Measurements from ENCODE around the gene ZNF775.
"Not testable (repeated sequence)": the region's sequence is repeated elsewhere in the genome, so short reads cannot be mapped to it uniquely, and the experiment has no call there.

The ZNF775 gene

DNA sequence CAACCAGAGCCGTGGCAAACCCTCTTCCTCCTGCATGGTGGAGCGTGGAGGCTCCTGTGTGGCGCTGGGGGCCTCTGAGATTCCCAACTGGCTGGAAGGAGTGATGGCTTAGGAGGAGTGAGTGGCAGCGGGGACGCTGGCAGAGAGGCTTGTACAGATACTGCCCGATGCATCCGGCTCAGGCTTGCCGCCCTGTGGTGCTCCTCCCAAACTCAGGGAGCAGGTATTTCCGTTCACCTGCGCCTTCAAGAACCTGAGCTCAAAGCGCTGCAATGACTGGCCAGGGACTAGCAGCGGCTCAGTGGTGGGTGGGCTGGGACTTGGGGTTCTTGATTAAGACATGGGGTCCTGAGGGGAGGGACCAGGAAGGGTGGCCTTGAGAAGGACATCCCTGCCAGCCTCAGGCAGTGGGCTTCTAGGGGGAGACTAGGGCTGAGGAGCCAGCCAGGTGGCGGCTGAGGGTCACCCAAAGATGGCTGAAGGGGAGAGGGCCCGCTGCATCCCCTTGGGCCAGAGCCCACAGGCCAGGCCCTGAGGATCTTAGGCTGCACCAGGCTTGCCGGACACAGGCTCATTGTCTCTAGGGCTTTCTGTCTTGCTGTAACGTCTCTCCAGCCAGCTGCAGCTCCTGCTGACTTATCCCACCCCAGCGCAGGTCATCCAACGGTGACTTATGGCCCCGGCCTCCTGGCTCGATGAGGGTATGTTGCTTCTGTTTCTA is 3.2 kb downstream of the ZNF775 start:
- DNase-seq (ENCODE audit: low spot score): no peak

DNA sequence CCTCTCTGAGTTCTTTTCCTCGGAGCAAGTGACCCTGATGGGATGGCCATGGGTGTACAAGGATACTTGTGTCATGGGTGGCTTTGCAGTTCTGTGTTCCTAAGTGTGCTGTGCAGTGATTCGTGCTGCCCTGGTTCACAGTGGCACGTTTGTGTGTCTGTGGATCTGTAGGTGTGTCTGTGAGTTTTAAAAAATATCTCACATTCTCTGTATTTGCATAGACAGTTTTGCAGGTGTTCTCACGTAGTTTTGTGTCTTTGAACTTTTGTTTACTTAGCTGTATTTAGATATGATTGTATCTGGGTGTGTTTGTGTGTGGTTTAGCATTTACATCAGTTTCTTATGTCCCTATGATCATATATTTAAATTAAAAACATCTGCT is 3.7 kb downstream of the ZNF775 start:
- no peak for DNase-seq (ENCODE audit: low spot score)

DNA sequence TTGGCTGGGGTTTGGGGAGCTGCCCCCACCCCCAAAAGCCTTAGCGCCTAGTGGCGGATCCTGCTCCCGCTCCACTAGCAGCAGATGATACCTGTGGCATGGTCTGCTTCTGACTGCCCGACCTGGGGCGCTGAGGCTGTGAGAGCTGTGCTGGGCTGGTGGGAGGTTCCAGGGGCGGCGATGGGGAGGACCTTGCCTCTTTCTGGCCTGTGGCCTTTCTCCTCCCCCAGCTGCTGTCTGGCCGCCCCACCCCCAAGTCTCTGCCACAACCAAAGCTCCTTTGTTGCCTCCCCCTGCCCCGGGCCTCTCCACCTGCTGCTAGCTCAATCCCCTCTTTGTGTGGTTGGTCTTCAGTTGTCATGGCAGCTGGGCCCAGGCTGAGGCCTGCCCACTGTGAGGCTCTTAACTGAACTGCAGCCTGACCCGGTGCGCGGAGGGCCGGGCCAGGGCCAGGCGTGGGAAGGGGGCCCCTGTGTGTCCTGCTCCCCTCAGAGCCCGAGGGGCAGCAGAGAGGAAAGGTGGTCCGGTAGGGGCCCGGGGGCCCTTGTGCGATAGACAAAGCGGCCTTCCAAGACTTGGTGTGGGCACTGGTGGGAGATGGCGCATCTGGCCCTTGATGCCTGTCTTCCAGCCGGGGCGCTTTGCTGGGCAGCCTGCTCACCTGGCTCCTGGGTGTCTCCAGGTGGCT is 4.7 kb downstream of the ZNF775 start:
- DNase-seq (ENCODE audit: low spot score): no peak

DNA sequence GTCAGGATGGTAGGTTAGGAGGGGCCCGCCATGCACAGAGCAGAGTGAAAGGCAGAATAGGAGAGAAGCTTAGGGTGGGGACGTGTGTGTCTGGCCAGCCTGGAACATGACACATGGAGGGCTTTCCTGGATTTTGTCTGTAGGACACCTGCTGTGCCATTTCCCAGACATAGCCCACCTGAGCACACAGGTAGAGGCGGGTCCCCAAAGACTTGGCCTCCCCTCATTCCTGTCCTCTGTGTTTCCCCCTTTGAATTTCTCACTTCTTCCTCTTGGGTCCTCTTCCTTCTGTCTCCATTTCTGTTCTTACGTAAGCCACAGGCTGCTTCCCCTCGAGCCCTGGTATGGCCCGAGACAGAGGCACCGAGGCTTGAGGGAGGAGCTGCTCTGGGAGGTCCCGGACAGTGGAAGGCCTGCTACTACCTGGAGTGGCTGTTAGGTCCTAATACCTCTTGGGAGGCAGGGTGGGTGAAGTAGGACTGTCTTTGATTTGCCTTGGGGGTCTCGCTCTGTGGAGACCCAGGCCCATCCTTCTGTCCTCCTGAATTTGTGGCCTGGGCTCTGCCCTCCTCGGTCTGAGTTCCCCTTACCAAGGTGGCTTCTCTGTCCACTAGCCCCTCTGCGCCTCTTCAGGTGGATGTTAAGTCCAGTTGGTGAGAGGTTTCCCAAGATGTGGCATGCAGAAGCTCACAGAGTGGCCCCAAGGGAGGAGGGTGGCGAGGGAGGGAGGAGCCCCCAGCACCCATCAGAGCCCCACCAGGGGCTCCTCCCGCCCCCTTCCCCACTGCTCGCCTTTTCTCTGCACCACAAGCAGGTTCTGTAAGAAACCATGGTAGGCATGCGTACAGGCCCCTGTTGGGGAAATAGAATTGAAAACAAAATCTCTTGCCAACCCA is 5.5 kb downstream of the ZNF775 start:
- no peak for DNase-seq (ENCODE audit: low spot score)

DNA sequence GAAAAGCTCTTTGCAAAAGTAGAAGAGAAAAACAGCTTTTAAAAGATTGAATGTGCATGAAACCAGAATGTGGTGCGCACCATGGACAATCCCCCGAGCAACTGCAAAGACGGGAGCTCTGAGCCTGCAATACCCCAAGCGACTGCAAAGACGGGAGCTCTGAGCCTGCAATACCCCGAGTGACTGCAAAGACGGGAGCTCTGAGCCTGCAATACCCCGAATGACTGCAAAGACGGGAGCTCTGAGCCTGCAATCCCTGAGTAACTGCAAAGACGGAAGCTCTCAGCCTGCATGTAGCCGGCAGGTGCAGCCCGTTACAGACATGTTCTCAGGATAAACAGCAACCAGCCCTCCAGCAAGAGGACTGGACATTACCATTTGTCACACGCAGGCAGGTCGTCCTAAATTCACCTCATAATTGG is 6.2 kb downstream of the ZNF775 start:
- no peak for DNase-seq (ENCODE audit: low spot score)

DNA sequence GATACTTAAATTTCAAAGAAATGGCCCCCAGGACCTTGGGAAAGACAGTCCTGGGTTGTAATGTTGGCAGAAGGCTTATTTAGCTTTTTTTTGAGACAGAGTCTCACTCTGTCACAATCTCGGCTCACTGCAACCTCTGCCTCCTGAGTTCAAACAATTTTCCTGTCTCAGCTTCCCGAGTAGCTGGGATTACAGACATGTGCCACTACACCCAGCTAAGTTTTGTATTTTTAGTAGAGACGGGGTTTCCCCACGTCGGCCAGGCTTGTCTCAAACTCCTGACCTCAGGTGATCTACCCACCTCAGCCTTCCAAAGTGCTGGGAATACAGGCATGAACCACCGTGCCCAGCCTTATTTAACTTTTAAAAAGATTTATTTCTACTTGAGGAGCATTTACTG is 6.8 kb downstream of the ZNF775 start:
- DNase-seq (ENCODE audit: low spot score): not testable (repeated sequence)

DNA sequence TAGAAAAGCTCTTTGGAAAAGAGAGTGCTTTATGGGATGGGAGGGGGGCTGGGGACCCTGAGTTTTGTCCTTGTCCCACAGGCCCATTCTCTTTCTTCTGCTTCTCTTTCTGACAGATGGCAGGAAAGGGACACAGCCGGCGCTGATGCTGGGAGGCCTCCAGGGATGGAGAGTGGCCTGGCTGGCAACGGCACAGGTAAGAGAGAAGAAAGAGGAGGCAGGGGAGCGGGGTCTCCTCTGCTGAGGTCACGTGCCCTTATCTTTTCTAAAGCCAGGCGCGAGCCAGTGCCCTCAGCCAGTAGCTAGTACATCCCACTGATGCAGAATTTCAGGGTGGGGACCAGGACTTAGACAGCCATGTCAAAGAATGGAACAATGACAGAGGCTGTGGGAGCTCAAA is 9.2 kb downstream of the ZNF775 start:
- DNase-seq (ENCODE audit: low spot score): no peak

DNA sequence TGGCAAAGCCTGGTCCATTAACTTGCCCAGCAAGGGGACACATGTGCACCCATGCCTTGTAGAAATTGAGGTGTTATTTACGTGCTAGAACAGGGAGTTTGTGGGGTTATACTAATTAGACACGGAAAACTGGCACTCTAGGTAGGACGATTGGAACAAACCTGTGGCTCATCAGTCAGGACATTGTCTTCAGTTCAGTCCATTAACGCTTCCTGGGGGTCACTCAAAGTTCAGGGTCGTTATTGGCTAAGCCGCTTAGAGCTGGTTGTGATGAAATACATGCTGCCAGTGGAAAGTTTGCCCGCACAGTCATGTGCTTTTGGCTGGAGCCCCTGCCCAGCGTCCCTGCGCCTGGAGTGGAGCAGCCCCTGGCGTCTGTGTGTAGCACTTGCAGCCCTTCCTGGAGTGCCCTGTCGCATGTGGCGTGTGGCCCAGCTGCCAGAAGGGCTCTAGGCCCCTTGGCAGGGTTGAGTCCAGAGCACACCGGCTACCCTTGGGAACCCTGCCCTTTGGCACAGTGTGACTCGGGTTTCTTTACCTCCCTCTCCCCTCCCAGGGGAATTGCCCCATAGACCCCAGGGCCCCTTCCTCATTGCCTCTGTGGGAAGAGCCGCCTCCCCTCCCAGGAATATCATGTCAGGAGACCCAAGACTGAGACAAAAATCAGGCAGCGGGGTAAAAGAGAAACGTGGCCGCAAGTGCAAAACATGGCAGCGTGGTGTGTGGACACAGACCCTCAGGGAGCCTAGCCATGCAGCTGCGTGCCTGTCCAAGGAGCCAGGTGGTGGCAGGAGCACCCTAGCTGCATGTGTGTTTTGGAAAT is 9.8 kb downstream of the ZNF775 start:
- peak; percentile 29 for DNase-seq (ENCODE audit: low spot score)

DNA sequence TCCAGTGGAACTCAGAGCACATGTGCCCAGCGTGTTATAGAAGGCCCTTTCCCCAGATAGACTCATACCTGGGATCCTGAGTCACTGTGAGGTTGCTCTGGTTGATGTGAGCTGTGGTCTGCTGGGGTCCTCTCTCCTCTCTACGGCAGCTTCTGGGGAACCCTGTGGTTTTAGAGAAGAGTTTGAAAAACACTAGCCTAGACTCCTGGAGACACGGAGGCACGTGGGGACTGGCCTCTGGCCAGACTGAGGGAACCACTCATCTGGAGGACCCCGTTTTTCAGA is 10.3 kb downstream of the ZNF775 start:
- no peak for DNase-seq (ENCODE audit: low spot score)

DNA sequence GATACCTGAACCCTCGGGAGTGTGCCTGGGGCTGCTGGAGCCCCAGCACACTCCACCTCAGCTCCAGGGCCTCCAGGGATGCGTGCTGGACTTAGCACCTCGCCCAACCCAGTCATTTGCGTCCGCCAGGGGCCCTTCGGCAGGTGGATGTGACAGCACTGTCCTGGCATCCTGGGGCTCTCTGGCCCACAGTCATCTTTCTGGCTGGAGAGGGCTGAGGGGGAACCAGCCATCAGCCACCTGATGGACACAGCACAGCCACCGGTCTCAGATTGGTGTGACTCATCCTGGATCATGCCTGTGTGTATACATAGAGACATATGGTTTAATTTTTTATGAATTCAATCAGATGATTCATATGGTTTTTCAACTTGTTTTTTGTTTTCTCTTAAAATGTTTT is 11.1 kb downstream of the ZNF775 start:
- no peak for DNase-seq (ENCODE audit: low spot score)

DNA sequence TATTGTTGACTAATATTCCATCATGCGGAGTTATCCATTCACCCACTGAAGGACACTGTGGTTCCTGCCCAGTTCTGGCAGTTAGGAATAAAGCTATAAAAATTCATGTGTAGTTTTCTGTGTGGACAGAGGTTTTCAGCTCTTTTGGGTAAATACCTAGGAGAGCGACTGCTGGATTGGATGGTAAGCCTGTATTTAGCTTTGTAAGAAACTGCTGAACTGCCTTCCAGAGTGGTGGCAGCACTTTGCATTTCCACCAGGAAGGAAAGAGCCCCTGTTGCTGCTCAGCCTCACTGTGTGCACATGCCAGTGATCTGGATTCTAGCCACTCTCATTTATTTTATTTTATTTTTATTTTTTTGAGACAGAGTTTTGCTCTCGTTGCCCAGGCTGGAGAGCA is 14.2 kb downstream of the ZNF775 start:
- no peak for DNase-seq (ENCODE audit: low spot score)

DNA sequence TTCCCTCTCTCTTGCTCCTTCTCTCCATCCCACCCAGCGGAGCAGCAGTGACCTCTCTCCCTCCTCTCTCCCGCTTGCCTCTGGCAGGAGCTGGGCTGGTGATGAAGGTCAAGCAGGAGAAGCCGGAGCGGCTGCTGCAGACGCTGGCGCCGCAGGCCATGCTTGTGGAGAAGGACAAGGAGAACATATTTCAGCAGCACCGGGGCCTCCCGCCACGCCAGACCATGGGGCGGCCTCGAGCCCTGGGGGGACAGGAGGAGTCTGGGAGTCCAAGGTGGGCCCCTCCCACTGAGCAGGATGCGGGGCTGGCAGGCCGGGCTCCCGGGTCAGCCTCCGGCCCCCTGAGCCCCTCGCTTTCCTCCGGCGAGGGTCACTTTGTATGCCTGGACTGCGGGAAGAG is 17.3 kb downstream of the ZNF775 start:
- no peak for DNase-seq (ENCODE audit: low spot score)

DNA sequence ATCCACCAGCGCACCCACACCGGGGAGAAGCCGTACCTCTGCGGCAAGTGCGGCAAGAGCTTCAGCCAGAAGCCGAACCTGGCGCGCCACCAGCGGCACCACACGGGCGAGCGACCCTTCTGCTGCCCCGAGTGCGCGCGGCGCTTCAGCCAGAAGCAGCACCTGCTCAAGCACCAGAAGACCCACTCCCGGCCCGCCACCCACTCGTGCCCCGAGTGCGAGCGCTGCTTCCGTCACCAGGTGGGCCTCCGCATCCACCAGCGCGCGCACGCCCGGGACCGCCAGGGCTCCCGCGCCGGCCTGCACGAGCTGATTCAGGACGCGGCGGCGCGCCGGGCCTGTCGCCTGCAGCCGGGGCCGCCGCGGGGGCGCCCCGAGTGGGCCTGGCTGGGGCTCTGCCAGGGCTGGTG is 17.7 kb downstream of the ZNF775 start:
- no peak for DNase-seq (ENCODE audit: low spot score)

DNA sequence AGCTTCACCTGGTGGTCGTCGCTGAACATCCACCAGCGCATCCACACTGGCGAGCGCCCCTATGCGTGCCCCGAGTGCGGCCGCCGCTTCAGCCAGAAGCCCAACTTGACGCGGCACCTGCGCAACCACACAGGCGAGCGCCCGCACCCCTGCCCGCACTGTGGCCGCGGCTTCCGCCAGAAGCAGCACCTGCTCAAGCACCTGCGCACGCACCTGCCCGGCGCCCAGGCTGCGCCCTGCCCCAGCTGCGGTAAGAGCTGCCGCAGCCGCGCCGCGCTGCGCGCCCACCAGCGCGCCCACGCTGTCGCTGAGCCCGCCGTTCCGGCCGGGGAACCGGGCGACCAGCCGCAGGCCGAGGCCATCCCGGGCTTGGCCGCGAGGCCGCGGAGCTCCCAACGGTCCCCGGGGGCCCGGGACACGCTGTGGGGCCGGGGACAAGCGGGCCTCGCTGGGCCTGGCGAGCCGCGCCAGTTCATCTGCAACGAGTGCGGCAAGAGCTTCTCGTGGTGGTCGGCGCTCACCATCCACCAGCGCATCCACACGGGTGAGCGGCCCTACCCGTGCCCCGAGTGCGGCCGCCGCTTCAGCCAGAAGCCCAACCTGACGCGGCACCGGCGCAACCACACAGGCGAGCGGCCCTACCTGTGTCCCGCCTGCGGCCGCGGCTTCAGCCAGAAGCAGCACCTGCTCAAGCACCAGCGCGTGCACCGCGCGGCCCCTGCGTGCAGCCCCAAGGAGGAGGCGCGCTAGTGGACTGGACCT is 18.4 kb downstream of the ZNF775 start:
- DNase-seq (ENCODE audit: low spot score): no peak

DNA sequence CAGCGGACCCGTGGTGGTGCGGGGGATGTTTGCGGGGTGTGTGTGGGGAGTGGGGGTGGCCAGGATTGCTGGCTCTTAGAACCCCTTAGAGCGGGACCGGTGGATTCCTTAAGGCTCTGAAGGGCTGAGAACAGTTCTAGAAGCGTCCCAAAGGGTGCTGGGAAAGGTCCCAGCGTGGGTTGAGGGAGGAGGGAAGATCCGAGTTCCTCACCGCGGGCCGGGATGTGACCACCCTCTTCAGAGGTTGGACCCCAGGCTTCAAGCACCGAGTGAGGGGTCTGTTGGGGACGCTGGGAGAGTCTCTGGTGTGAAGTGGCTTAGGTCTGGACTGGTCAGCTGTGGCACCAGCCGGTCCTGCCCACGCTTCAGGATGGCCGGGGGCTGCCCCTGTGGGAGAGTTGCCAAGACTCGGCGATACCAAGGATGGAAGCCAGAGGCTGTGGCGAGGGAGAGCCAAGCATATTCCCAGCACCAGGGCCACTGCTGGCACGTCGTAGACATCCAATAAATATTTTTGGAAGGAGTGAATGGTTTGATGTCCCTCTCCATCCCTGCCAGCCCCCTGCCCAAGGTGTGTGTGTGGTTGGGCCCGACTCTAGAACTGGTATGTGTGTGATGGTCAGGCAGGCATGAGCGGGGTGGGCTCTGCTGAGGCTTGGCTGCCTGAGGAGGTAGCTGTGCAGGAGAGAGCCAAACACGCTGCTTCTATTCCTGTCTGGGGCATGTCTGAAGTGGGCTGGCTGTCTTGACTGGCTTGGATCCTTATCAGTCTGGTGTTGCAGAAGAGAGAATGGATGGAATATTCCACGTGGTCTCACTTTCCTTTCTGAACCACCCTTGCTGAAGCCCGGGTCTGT is 19.2 kb downstream of the ZNF775 start:
- no peak for DNase-seq (ENCODE audit: low spot score)

DNA sequence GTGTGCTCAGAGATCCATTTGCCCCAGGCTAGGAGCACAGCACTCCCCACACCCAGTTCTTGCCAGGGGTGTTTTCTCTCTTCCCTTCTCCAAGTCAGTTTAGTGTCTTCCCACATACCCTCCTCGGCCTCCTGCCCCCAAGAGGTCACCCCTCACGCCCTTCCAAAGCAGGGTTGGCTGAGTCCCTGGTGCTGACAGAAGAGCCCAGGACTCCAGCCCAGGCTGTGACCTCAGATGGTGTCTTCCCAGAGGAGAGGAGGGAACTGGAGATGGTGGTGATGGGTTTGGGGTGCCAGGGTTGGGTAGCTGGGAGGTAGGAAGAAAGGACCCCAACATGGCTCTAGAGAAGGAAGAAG is 19.8 kb downstream of the ZNF775 start:
- DNase-seq (ENCODE audit: low spot score): no peak

DNA sequence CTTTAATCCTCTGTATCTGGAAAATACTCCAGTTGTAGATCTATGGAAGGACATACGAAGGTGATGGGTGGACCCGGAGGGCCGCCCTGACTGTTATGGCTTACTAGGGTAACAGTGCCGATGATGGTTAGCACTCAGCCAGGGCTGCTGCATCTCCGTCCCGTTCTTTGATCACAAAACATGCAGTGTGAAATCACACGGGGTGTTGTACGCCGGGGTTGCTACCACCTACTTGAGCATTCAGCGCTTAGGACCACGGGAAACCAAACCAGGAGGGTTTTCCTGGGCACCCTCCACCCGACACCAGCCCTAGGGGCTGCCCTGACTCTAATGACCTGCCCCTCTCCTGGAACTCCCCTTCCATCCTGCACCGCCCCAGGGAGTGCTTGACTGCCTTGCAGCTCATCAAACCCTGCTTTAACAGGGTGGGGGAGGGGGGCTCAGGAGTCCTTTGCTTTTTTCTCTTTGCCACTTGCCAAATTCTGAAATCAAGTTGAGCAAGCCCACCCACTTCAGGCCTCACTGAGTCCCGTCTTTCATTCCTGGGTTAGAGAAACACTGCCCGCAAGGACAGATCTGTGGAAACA is 20.4 kb downstream of the ZNF775 start:
- no peak for DNase-seq (ENCODE audit: low spot score)

DNA sequence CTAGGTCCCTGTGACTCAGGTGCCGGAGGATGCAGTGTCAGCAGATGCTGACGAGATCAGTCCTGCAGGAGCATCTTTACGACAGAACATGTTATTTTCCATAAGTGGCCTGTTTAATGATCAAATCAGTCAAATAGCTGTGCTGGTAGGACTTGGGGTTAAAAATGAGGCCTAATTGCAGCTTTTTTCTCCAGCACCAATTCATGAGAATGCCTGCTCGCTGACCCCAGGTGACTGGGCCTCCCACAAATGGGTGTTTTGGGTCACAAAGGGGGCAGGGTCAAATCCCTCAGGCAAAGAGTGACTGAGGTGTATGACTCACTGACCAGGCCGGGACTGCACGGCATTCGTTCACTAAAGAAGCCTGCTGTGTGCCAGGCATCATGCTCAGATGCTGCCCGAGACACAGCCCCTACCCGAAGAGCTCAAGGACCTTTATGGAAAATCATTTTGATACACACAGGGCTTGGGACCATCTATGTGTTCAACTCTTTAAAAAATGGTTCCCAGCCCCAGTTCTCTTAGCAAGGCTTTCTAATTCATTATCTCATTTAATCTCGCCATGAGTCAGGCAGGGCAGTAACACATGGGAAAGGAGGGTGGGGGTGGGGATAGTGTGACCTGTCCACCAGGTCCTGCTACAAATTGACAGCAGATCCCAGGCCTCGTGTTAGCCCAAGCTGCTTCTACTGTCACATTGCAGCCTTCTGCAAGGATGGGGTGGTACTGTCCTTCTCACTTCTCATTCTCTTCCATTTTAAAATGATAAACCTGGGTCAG is 21.1 kb downstream of the ZNF775 start:
- DNase-seq (ENCODE audit: low spot score): no peak

DNA sequence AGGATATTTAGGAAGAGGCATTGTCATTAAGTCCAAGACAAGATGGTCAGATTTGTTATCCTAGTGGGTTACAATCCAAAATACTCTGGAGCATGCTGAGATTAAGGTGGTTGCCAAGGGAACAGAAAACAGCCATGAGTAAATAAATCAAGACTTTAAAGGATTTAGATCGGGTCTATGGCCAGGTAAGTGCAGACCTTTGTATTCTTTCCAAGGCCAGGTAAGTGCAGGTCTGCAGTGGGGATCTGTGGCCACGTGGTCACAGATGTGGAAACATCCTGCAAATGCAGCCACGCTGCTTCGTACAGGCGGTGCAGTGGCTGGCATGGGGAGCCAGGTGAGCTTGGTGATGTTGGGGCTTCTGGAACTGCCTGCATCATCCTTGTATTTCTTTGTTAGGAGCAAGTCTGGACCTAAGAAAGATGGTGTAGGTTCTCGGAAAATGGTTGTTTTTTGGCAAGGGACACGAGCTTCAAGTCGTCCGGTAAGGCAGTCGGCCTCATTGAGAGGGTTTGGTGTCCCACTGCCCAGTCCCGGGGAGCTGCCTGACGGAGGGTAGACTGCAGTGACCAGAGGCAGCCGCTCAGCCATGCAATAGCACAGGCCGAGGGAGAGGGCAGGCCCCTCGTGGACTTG is 21.8 kb downstream of the ZNF775 start:
- DNase-seq (ENCODE audit: low spot score): no peak

Data from GM03348 (cell line).